Fibroblast of mammary gland (primary cell): ENCODE data around the gene GPC6.
"Not testable (repeated sequence)": the region's sequence is repeated elsewhere in the genome, so short reads cannot be mapped to it uniquely, and the experiment has no call there.

ENCODE experiments used
- DNase-seq: peaks from one replicate; pipeline ENCODE4 v3.0.0-alpha.2; 2010; ENCODE audit warnings: low read depth
- H3K4me3 ChIP-seq: 2 replicates; pipeline ENCODE4 v1.5.1; 2011; ENCODE audit warnings: low read depth, mild to moderate bottlenecking, low read length, moderate library complexity; ENCODE audit not compliant: control insufficient read depth
- CTCF ChIP-seq: conservative IDR thresholded peaks from 2 replicates; pipeline ENCODE4 v1.5.1; 2011; ENCODE audit warnings: low read depth, low read length, inconsistent platforms; ENCODE audit not compliant: control insufficient read depth, insufficient read depth

The GPC6 gene

GRCh38 chr13:94343243-94343585 is 1116.6 kb downstream of the GPC6 start:
- no peak for TF ChIP-seq CTCF
- peak; percentile 33 for DNase-seq

GRCh38 chr13:94343687-94344086 is 1117.1 kb downstream of the GPC6 start:
- H3K4me3 ChIP-seq, DNase-seq: not testable (repeated sequence)

More at GRCh38 chr13:94343243-94343585, 1116.6 kb downstream of the GPC6 start:
- H3K4me3 ChIP-seq = no peak overlapping the region

- TF ChIP-seq CTCF = no peak
- no peak overlapping the region for H3K4me3 ChIP-seq
- DNase-seq = peak; percentile 71
Observed at GRCh38 chr13:94344126-94344818, 1117.7 kb downstream of the GPC6 start.

GRCh38 chr13:94345374-94346195 is 1119.0 kb downstream of the GPC6 start:
- no peak overlapping the region for H3K4me3 ChIP-seq
- peak; percentile 56 for DNase-seq
- TF ChIP-seq CTCF = no peak

GRCh38 chr13:94346261-94347019 is 1119.8 kb downstream of the GPC6 start:
- no peak for DNase-seq
- H3K4me3 ChIP-seq = no peak overlapping the region
- no peak for TF ChIP-seq CTCF

GRCh38 chr13:94351292-94351990 is 1124.8 kb downstream of the GPC6 start:
- TF ChIP-seq CTCF = no peak
- H3K4me3 ChIP-seq = no peak overlapping the region
- DNase-seq = peak; percentile 96
